CD14-positive monocyte (primary cell): ENCODE results near the gene NBAS. TPM values are rescaled to one million over a fixed set of nuclear protein-coding genes. Genes with fewer than 3 reads are reported as not detected.

ENCODE experiments used
- DNase-seq, 3 donors: peaks; one replicate each; pipeline ENCODE4 v3.0.0-alpha.2; 2011 to 2022
- H2AFZ ChIP-seq: 2 replicates; pipeline ENCODE4 v1.6.0; 2012; ENCODE audit warnings: mild to moderate bottlenecking, low read depth, low read length, inconsistent platforms; ENCODE audit not compliant: insufficient read depth, poor library complexity, severe bottlenecking
- H3K27ac ChIP-seq, 2 donors: 1 replicate in 1 of 2; 2 replicates in 1 of 2; pipeline ENCODE4 v1.5.1; 2012 to 2013; ENCODE audit warnings: low read length in 2 of 2, control low read depth in 1 of 2, inconsistent platforms in 1 of 2, low read depth in 1 of 2, mild to moderate bottlenecking in 1 of 2
- H3K27me3 ChIP-seq, 2 donors: one replicate each; pipeline versions ENCODE4 v1.6.0 to v1.6.1; 2011 to 2013; ENCODE audit warnings: low read length in 2 of 2; ENCODE audit not compliant: control insufficient read depth in 2 of 2, insufficient read depth in 2 of 2
- H3K36me3 ChIP-seq, 2 donors: replicated peaks in 1 of 2; 1 replicate in 1 of 2; 2 replicates in 1 of 2; pipeline versions ENCODE4 v1.5.1 to v1.6.1; 2012 to 2013; ENCODE audit warnings: low read length in 2 of 2, control low read depth in 1 of 2, inconsistent platforms in 1 of 2, mild to moderate bottlenecking in 1 of 2; ENCODE audit not compliant: insufficient read depth in 2 of 2, control insufficient read depth in 1 of 2
- H3K4me1 ChIP-seq, 2 donors: 1 replicate in 1 of 2; 2 replicates in 1 of 2; pipeline versions ENCODE4 v1.5.1 to v1.6.1; 2012 to 2013; ENCODE audit warnings: low read length in 2 of 2, control low read depth in 1 of 2, inconsistent platforms in 1 of 2, mild to moderate bottlenecking in 1 of 2, moderate library complexity in 1 of 2; ENCODE audit not compliant: insufficient read depth in 2 of 2, control insufficient read depth in 1 of 2
- H3K4me2 ChIP-seq: replicated peaks from 2 replicates; pipeline ENCODE3; 2012; ENCODE audit warnings: low read length, moderate library complexity, mild to moderate bottlenecking; ENCODE audit not compliant: poor library complexity, severe bottlenecking; ENCODE audit errors: extremely low read depth
- H3K4me3 ChIP-seq, 3 experiments: fragments of 200-600 bp in 1 of 3; sonication (generic) in 1 of 3; replicated peaks in 1 of 3; 1 replicate in 2 of 3; 2 replicates in 1 of 3; pipeline ENCODE4 v1.5.1; 2011 to 2013; ENCODE audit warnings: low read length in 3 of 3, mild to moderate bottlenecking in 3 of 3, control low read depth in 2 of 3, low read depth in 2 of 3, inconsistent platforms in 1 of 3, moderate library complexity in 1 of 3
- H3K79me2 ChIP-seq: 2 replicates; pipeline ENCODE4 v1.6.0; 2012; ENCODE audit warnings: mild to moderate bottlenecking, control low read depth, inconsistent platforms, low read length, moderate library complexity; ENCODE audit not compliant: insufficient read depth
- H3K9ac ChIP-seq: 2 replicates; pipeline ENCODE4 v1.6.0; 2017; ENCODE audit warnings: low read length, mild to moderate bottlenecking; ENCODE audit not compliant: insufficient read depth, poor library complexity, severe bottlenecking
- H3K9me3 ChIP-seq, 2 donors: replicated peaks in 1 of 2; 1 replicate in 1 of 2; 2 replicates in 1 of 2; pipeline versions ENCODE4 v1.5.1 to v1.6.1; 2012 to 2013; ENCODE audit warnings: low read length in 2 of 2, control low read depth in 1 of 2; ENCODE audit not compliant: control insufficient read depth in 1 of 2, insufficient read depth in 1 of 2
- H4K20me1 ChIP-seq: 2 replicates; pipeline ENCODE4 v1.6.0; 2012; ENCODE audit warnings: mild to moderate bottlenecking, low read length, control low read depth, moderate library complexity; ENCODE audit not compliant: insufficient read depth
- H3K27ac Mint-ChIP-seq, 7 donors: one replicate each; pipeline ENCODE4 v1.8.0; 2020; ENCODE audit warnings: mild to moderate bottlenecking in 7 of 7, mixed read lengths in 7 of 7, moderate library complexity in 6 of 7, inconsistent platforms in 2 of 7
- H3K27me3 Mint-ChIP-seq, 3 donors: one replicate each; pipeline ENCODE4 v1.8.0; 2021 to 2022; ENCODE audit warnings: low read depth in 3 of 3, mild to moderate bottlenecking in 3 of 3, mixed read lengths in 3 of 3, moderate library complexity in 3 of 3, inconsistent platforms in 1 of 3
- H3K36me3 Mint-ChIP-seq, 2 donors: one replicate each; pipeline ENCODE4 v1.8.0; 2020; ENCODE audit warnings: mixed read lengths in 2 of 2, inconsistent platforms in 1 of 2, mild to moderate bottlenecking in 1 of 2
- H3K4me1 Mint-ChIP-seq: one replicate; pipeline ENCODE4 v1.8.0; 2020; ENCODE audit warnings: mild to moderate bottlenecking, mixed read lengths
- H3K4me3 Mint-ChIP-seq, 2 donors: one replicate each; pipeline ENCODE4 v1.8.0; 2020; ENCODE audit warnings: mild to moderate bottlenecking in 2 of 2, mixed read lengths in 2 of 2, moderate library complexity in 1 of 2
- H3K9me3 Mint-ChIP-seq, 7 donors: one replicate each; pipeline ENCODE4 v1.8.0; 2020 to 2022; ENCODE audit warnings: mixed read lengths in 7 of 7, mild to moderate bottlenecking in 6 of 7, moderate library complexity in 6 of 7, inconsistent platforms in 2 of 7
- CTCF ChIP-seq: fragments of 200-600 bp; IDR thresholded peaks from one replicate; pipeline ENCODE4 v1.8.0; 2022; ENCODE audit warnings: antibody characterized with exemption, mild to moderate bottlenecking
- WGBS: methylation state at CpG from one replicate; pipeline ENCODE4 v1.1.5; 2013; ENCODE audit warnings: missing lambda C conversion rate; ENCODE audit not compliant: insufficient coverage; 5-methylcytosine and 5-hydroxymethylcytosine counted together
- intact Hi-C, 2 donors: fragments of 100-400 bp; cut with micrococcal nuclease; formaldehyde crosslinking; loops; one replicate each; pipeline versions ENCODE4 v1.15.0 to v1.15.1; 2023
- polyA plus RNA-seq, 3 donors: library from polyadenylated mRNA; depleted of rRNA in 1 of 3; unstranded in 2 of 3; stranded (reverse) in 1 of 3; fragments of 300-500 nt in 2 of 3; fragments of >200 nt in 1 of 3; fragmentation: Illumina TruSeq in 2 of 3; gene quantifications; 1 replicate in 2 of 3; 2 replicates in 1 of 3; pipeline ENCODE4 v1.2.3, GENCODE V29; 2012 to 2021

The NBAS gene
- polyA plus RNA-seq, 3 donors, result 8.9 to 10.9 (median 8.9) TPM

- H3K27ac ChIP-seq, result no peak overlapping the region
- H3K4me2 ChIP-seq, result no peak overlapping the region
- Mint-ChIP-seq H3K27me3 (no peaks in the 10 kb centered on the region), H3K9me3 (peaks cover 0 to 2% (median 0%) of the 10 kb centered on the region in 7 donors), H3K27ac (peak overlapping the region in 1 of 7 donors; percentile 52), H3K4me1 (peaks cover 9% of the 10 kb centered on the region), H3K36me3 (peaks cover 20% of the 10 kb centered on the region in 2 donors), H3K4me3 (no peak overlapping the region)
- H3K4me3 ChIP-seq, result no peak overlapping the region
- no peak for TF ChIP-seq CTCF
- H2AFZ ChIP-seq, result no peak overlapping the region
- intact Hi-C loops, result no loop called here
- H3K9ac ChIP-seq, result no peak overlapping the region
- H4K20me1 ChIP-seq, result no peaks in the 10 kb centered on the region
- H3K4me1 ChIP-seq, result no peaks in the 10 kb centered on the region
- no peaks in the 10 kb centered on the region for H3K27me3 ChIP-seq
- H3K9me3 ChIP-seq, result no peaks in the 10 kb centered on the region
- DNase-seq, result no peak
- WGBS, result no CpG with 5 or more reads among the region's 5 CpGs
- no peaks in the 10 kb centered on the region for H3K79me2 ChIP-seq
- peaks cover 10 to 19% of the 10 kb centered on the region in 2 donors for H3K36me3 ChIP-seq
Observed at GRCh38 chr2:15334644-15335326, 226.3 kb downstream of the NBAS start.

GRCh38 chr2:15331787-15332186 is 229.3 kb downstream of the NBAS start:
- no peak overlapping the region for H3K27ac Mint-ChIP-seq
- no peak for TF ChIP-seq CTCF
- intact Hi-C loops, result no loop called here
- Histone ChIP-seq H3K36me3 (peaks cover 27 to 49% of the 10 kb centered on the region in 2 donors), H3K9ac (no peak overlapping the region), H2AFZ (no peak overlapping the region), H3K4me1 (no peaks in the 10 kb centered on the region), H3K79me2 (no peaks in the 10 kb centered on the region), H3K27ac (no peak overlapping the region), H3K4me3 (no peak overlapping the region), H3K9me3 (no peaks in the 10 kb centered on the region), H4K20me1 (no peaks in the 10 kb centered on the region), H3K4me2 (no peak overlapping the region), H3K27me3 (no peaks in the 10 kb centered on the region)
- DNase-seq, result no peak
- H3K9me3 Mint-ChIP-seq, result peaks cover 0 to 2% (median 0%) of the 10 kb centered on the region in 7 donors
- H3K4me3 Mint-ChIP-seq, result no peak overlapping the region
- H3K36me3 Mint-ChIP-seq, result peaks cover 16 to 18% of the 10 kb centered on the region in 2 donors
- WGBS, result no CpG with 5 or more reads among the region's 2 CpGs
- peaks cover 9% of the 10 kb centered on the region for H3K4me1 Mint-ChIP-seq
- no peaks in the 10 kb centered on the region for H3K27me3 Mint-ChIP-seq
